GM20000 (cell line): Measurements from ENCODE around the gene BCAP31.

Source experiments
- DNase-seq: peaks from one replicate; pipeline ENCODE4 v3.0.0; 2012; ENCODE audit warnings: low spot score
- CTCF ChIP-seq: IDR thresholded peaks from 2 replicates; pipeline ENCODE4 v1.5.1; 2012; ENCODE audit warnings: mild to moderate bottlenecking, control low read depth; ENCODE audit errors: extremely low read depth, missing control alignments

The BCAP31 gene

GRCh38 chrX:153671589-153672530 is 52.3 kb downstream of the BCAP31 start:
- DNase-seq = no peak
- no peak for TF ChIP-seq CTCF

- TF ChIP-seq CTCF = no peak
Measured at GRCh38 chrX:153670748-153671588, 53.2 kb downstream of the BCAP31 start.

GRCh38 chrX:153669901-153670731 is 54.1 kb downstream of the BCAP31 start:
- no peak for DNase-seq
- TF ChIP-seq CTCF = no peak

More at GRCh38 chrX:153670748-153671588, 53.2 kb downstream of the BCAP31 start:
- DNase-seq = no peak

GRCh38 chrX:153669174-153669890 is 54.9 kb downstream of the BCAP31 start:
- DNase-seq = peak; percentile 76
- TF ChIP-seq CTCF = peak; percentile 64

- DNase-seq = no peak
- no peak for TF ChIP-seq CTCF
Measured at GRCh38 chrX:153668423-153669173, 55.6 kb downstream of the BCAP31 start.

GRCh38 chrX:153667956-153668396 is 56.2 kb downstream of the BCAP31 start:
- DNase-seq = peak; percentile 78
- peak; percentile 55 for TF ChIP-seq CTCF
